ENCODE results near the gene HK1.

DNA sequence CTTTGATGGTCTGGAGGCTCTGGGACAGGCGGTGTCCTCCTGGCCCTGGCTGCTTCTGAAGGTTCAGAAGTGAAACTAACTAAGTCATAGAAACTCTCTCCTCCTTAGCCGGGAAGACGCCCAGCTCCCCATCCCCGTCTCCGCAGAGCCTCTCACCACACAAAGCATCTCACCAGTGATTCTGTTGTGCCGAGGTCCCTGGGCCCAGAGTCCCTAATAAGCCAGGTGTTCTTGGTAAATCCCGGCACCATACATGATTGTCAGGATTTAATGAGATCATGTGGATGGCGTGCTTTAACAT lies 48.7 kb upstream of the HK1 start:
- TF ChIP-seq, protein P1, sequence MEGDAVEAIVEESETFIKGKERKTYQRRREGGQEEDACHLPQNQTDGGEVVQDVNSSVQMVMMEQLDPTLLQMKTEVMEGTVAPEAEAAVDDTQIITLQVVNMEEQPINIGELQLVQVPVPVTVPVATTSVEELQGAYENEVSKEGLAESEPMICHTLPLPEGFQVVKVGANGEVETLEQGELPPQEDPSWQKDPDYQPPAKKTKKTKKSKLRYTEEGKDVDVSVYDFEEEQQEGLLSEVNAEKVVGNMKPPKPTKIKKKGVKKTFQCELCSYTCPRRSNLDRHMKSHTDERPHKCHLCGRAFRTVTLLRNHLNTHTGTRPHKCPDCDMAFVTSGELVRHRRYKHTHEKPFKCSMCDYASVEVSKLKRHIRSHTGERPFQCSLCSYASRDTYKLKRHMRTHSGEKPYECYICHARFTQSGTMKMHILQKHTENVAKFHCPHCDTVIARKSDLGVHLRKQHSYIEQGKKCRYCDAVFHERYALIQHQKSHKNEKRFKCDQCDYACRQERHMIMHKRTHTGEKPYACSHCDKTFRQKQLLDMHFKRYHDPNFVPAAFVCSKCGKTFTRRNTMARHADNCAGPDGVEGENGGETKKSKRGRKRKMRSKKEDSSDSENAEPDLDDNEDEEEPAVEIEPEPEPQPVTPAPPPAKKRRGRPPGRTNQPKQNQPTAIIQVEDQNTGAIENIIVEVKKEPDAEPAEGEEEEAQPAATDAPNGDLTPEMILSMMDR (IDR thresholded peaks at IDR 0.05; ENCODE audit: insufficient read depth, low read depth, low read length) = no peak
- TF ChIP-seq EZH2 (IDR thresholded peaks at IDR 0.05; ENCODE audit: insufficient read depth, low read length) = no peak

Measured in astrocyte (in vitro differentiated cells and primary cell).